HepG2 (cell line): Measurements from ENCODE around the gene LMAN2L. TPM values are rescaled to one million over a fixed set of nuclear protein-coding genes. Genes with fewer than 3 reads are reported as not detected.

ENCODE experiments used
- ARID4A ChIP-seq: sonication (generic); formaldehyde crosslinking; IDR thresholded peaks from 2 replicates; pipeline ENCODE4 v1.5.0; 2020; ENCODE audit warnings: mild to moderate bottlenecking, missing genetic modification reagents, borderline replicate concordance
- BATF2 ChIP-seq: sonication (generic); formaldehyde crosslinking; IDR thresholded peaks from 2 replicates; pipeline ENCODE4 v1.8.0; 2022; ENCODE audit warnings: mild to moderate bottlenecking, missing genetic modification reagents, moderate library complexity
- HDAC6 ChIP-seq: fragments of 200-600 bp; sonication (generic); IDR thresholded peaks from 2 replicates; pipeline ENCODE4 v1.7.0; 2017; ENCODE audit warnings: mild to moderate bottlenecking, antibody characterized with exemption, low read length, low read depth
- HNRNPH1 ChIP-seq: fragments of 200-400 bp; formaldehyde crosslinking; optimal IDR thresholded peaks from 2 replicates; pipeline ENCODE3; 2017; ENCODE audit warnings: mild to moderate bottlenecking, low read depth, low read length
- NCOA1 ChIP-seq: sonication (generic); formaldehyde crosslinking; IDR thresholded peaks from 2 replicates; pipeline ENCODE4 v1.9.0; 2021; ENCODE audit warnings: missing genetic modification reagents
- PBX3 ChIP-seq: sonication (generic); formaldehyde crosslinking; IDR thresholded peaks from 2 replicates; pipeline ENCODE4 v1.8.1; 2023; ENCODE audit warnings: missing genetic modification reagents, inconsistent platforms, borderline replicate concordance
- ZKSCAN8 ChIP-seq: IDR thresholded peaks from 2 replicates; pipeline ENCODE4 v1.6.1; 2016; ENCODE audit warnings: borderline replicate concordance, missing genetic modification reagents, missing compliant biosample characterization
- ZNF121 ChIP-seq: sonication (generic); formaldehyde crosslinking; IDR thresholded peaks from 2 replicates; pipeline ENCODE4 v1.5.0; 2020; ENCODE audit warnings: mild to moderate bottlenecking, missing genetic modification reagents
- ZNF253 ChIP-seq: sonication (generic); formaldehyde crosslinking; IDR thresholded peaks from 2 replicates; pipeline ENCODE4 v1.8.0; 2022; ENCODE audit warnings: mild to moderate bottlenecking, missing genetic modification reagents, borderline replicate concordance
- ZNF572 ChIP-seq: sonication (generic); formaldehyde crosslinking; IDR thresholded peaks from 2 replicates; pipeline ENCODE4 v1.5.1; 2020; ENCODE audit warnings: mild to moderate bottlenecking, missing genetic modification reagents
- ZNF704 ChIP-seq: sonication (generic); formaldehyde crosslinking; IDR thresholded peaks from 2 replicates; pipeline ENCODE4 v1.8.1; 2023; ENCODE audit warnings: mild to moderate bottlenecking, inconsistent platforms, moderate library complexity, missing genetic modification reagents, borderline replicate concordance
- ZNF713 ChIP-seq: sonication (generic); formaldehyde crosslinking; IDR thresholded peaks from 2 replicates; pipeline ENCODE4 v1.4.0; 2020; ENCODE audit warnings: mild to moderate bottlenecking, missing genetic modification reagents
- polyA plus RNA-seq, 8 experiments: library from polyadenylated mRNA; depleted of rRNA in 3 of 8; stranded (reverse) in 7 of 8; unstranded in 1 of 8; fragments of >200 nt; fragmentation: Illumina TruSeq in 4 of 8; extraction: Trizol in 4 of 8; gene quantifications; 2 replicates each; pipeline versions ENCODE4 v1.2.1 to v1.2.3, GENCODE V29; 2011 to 2016; ENCODE audit warnings: low read depth in 4 of 8, missing spikeins in 1 of 8, mixed read lengths in 1 of 8; ENCODE audit not compliant: insufficient read depth in 1 of 8
- total RNA-seq, 5 experiments: library from RNA; depleted of rRNA; stranded (reverse); fragments of >200 nt; fragmentation: Illumina TruSeq; extraction: Trizol; gene quantifications; 2 replicates each; pipeline ENCODE4 v1.2.3, GENCODE V29; 2016; ENCODE audit warnings: low read depth in 1 of 5
- TF ChIP-seq, protein P1 (sequence below): sonication (generic); formaldehyde crosslinking; IDR thresholded peaks from 2 replicates; pipeline ENCODE4 v1.5.0; 2020; ENCODE audit warnings: mild to moderate bottlenecking, missing genetic modification reagents
- TF ChIP-seq, protein P2 (sequence below): IDR thresholded peaks from 2 replicates; pipeline ENCODE4 v1.6.1; 2012; ENCODE audit warnings: low read depth, low read length, improper control_type of control experiment
- TF ChIP-seq, protein P3 (sequence below): sonication (generic); formaldehyde crosslinking; IDR thresholded peaks from 2 replicates; pipeline ENCODE4 v1.4.0; 2020; ENCODE audit warnings: mild to moderate bottlenecking, missing genetic modification reagents

Gene LMAN2L
- total and polyA plus RNA-seq, 2 of the 13 experiments (the other 11 are each of a cell fraction or from before 2014, with no cell fraction given): 39.1 to 57.9 TPM

DNA sequence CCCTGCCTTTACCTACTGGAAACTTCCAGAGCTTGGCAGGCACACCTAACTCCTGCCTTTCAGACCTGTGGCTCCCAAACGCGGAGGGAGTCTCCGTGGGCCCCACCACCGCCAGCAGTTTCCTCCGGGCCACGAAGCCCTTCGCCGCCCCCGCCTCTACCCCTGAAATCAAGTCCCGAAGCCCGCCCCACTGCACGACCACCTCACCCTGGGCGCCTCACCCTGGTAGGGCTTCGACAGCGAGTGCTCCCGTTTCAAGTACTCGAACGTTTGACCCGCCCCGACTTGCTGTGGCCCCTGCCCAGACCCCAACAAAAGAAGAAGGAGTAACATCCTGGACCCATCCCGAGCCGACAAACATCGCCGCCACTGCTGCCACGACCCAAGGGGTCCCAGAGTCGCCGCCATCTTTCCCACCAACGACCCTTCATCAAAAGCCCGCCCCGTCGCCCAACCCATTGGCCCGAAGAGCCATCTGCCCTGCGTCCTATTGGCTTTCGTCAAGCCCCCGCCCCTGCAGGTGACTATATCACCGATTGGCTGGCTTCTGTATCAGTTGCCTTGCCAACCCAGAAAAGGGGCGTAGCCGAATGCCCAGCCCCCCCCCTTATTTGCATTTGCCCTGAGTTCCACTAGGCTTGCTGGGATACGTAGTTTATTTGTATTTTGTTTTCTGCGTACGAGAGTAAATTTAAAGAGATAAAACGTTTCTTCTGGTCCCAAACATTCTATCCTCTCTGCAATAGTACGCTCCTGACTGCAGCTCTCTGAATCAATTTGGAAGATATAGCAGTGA is at the start of gene LMAN2L (continued):
- TF ChIP-seq HNRNPH1 (no peak), ZNF572 (CRISPR knock-in tag) (peak; percentile 91; the same call in 1 of the 2 replicates), HDAC6 (no peak), BATF2 (CRISPR knock-in tag) (no peak), ZNF704 (peak; percentile 94), ZNF253 (CRISPR knock-in tag) (0 out of 2 replicates have a peak, but pooled peaks have one; percentile 26), ZNF121 (CRISPR knock-in tag) (no peak), NCOA1 (CRISPR knock-in tag) (no peak), ZNF713 (no peak), ARID4A (CRISPR knock-in tag) (peak; percentile 88), ZKSCAN8 (CRISPR knock-in tag) (no peak), PBX3 (CRISPR knock-in tag) (no peak)
- TF ChIP-seq, protein P1, sequence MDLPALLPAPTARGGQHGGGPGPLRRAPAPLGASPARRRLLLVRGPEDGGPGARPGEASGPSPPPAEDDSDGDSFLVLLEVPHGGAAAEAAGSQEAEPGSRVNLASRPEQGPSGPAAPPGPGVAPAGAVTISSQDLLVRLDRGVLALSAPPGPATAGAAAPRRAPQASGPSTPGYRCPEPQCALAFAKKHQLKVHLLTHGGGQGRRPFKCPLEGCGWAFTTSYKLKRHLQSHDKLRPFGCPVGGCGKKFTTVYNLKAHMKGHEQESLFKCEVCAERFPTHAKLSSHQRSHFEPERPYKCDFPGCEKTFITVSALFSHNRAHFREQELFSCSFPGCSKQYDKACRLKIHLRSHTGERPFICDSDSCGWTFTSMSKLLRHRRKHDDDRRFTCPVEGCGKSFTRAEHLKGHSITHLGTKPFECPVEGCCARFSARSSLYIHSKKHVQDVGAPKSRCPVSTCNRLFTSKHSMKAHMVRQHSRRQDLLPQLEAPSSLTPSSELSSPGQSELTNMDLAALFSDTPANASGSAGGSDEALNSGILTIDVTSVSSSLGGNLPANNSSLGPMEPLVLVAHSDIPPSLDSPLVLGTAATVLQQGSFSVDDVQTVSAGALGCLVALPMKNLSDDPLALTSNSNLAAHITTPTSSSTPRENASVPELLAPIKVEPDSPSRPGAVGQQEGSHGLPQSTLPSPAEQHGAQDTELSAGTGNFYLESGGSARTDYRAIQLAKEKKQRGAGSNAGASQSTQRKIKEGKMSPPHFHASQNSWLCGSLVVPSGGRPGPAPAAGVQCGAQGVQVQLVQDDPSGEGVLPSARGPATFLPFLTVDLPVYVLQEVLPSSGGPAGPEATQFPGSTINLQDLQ (CRISPR knock-in tag): no peak
- TF ChIP-seq, protein P2, sequence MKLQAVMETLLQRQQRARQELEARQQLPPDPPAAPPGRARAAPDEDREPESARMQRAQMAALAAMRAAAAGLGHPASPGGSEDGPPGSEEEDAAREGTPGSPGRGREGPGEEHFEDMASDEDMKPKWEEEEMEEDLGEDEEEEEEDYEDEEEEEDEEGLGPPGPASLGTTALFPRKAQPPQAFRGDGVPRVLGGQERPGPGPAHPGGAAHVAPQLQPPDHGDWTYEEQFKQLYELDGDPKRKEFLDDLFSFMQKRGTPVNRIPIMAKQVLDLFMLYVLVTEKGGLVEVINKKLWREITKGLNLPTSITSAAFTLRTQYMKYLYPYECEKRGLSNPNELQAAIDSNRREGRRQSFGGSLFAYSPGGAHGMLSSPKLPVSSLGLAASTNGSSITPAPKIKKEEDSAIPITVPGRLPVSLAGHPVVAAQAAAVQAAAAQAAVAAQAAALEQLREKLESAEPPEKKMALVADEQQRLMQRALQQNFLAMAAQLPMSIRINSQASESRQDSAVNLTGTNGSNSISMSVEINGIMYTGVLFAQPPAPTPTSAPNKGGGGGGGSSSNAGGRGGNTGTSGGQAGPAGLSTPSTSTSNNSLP: peak; percentile 87
- TF ChIP-seq, protein P3, sequence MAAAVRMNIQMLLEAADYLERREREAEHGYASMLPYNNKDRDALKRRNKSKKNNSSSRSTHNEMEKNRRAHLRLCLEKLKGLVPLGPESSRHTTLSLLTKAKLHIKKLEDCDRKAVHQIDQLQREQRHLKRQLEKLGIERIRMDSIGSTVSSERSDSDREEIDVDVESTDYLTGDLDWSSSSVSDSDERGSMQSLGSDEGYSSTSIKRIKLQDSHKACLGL (CRISPR knock-in tag): peak; percentile 75; the same call in 1 of the 2 replicates
